Uterus (tissue), 2 donors: Measurements from ENCODE around the gene VKORC1.

ENCODE experiments used
- POLR2A ChIP-seq, 2 donors: fragments of 450-650 bp; IDR thresholded peaks; one replicate each; pipeline ENCODE4 v1.6.1; 2016; ENCODE audit warnings: antibody characterized with exemption in 2 of 2, mild to moderate bottlenecking in 1 of 2, moderate library complexity in 1 of 2
- TF ChIP-seq, protein P1 (sequence below), 4 experiments: fragments of 200-600 bp in 2 of 4; fragments of 450-650 bp in 2 of 4; sonication (generic) in 2 of 4; IDR thresholded peaks; one replicate each; pipeline ENCODE4 v1.5.1; 2016 to 2019; ENCODE audit warnings: antibody characterized with exemption in 4 of 4, mild to moderate bottlenecking in 2 of 4, moderate library complexity in 1 of 4

DNA sequence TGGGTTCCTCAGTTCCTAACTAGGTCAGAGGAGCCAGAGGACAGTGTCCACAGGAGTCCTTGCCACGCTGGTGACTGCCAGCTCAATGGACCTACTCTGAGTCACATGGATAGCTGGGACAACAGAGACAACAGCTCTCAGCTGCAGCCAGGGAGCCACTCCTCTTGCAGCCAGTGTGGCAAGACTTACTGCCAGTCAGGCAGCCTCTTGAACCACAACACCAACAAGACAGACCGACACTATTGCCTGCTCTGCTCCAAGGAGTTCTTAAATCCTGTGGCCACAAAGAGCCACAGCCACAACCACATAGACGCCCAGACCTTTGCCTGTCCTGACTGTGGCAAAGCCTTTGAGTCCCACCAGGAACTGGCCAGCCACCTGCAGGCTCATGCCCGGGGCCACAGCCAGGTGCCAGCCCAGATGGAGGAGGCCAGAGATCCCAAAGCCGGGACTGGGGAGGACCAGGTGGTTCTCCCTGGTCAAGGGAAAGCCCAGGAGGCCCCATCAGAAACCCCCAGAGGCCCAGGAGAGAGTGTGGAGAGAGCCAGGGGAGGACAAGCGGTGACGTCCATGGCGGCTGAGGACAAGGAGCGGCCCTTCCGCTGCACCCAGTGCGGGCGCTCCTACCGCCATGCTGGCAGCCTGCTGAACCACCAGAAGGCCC lies 13.7 kb downstream of the VKORC1 start:
- TF ChIP-seq, protein P1, sequence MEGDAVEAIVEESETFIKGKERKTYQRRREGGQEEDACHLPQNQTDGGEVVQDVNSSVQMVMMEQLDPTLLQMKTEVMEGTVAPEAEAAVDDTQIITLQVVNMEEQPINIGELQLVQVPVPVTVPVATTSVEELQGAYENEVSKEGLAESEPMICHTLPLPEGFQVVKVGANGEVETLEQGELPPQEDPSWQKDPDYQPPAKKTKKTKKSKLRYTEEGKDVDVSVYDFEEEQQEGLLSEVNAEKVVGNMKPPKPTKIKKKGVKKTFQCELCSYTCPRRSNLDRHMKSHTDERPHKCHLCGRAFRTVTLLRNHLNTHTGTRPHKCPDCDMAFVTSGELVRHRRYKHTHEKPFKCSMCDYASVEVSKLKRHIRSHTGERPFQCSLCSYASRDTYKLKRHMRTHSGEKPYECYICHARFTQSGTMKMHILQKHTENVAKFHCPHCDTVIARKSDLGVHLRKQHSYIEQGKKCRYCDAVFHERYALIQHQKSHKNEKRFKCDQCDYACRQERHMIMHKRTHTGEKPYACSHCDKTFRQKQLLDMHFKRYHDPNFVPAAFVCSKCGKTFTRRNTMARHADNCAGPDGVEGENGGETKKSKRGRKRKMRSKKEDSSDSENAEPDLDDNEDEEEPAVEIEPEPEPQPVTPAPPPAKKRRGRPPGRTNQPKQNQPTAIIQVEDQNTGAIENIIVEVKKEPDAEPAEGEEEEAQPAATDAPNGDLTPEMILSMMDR (IDR thresholded peaks at IDR 0.05) = no peak
- TF ChIP-seq POLR2A (IDR thresholded peaks at IDR 0.05) = no peak
